OCI-LY7 (cell line): ENCODE results near the gene WNT2. TPM values are rescaled to one million over a fixed set of nuclear protein-coding genes. Genes with fewer than 3 reads are reported as not detected.

Experiments used
- BruUV-seq: library from RNA; stranded (reverse); fragments of 400-500 nt; replicated peaks from 2 replicates; lab custom pipeline; 2021; lab: Mats Ljungman, UMichigan
- CTCF ChIA-PET: fragments of 300-600 bp; sonication (Branson Sonifier 250); formaldehyde crosslinking; loops from one replicate; lab custom pipeline; 2022; ENCODE audit warnings: antibody characterized with exemption; ENCODE audit not compliant: unreplicated experiment; lab: Charles Lee
- POLR2A ChIA-PET: fragments of 300-600 bp; sonication (Branson Sonifier 250); formaldehyde crosslinking; loops from one replicate; lab custom pipeline; 2022; ENCODE audit warnings: antibody characterized with exemption; lab: Charles Lee
- DNase-seq: peaks from one replicate; pipeline ENCODE4 v3.0.0-alpha.2; 2015; ENCODE audit warnings: low spot score
- H2AFZ ChIP-seq: fragments of 200-600 bp; sonication (generic), shearing (Covaris generic); 2 replicates; pipeline ENCODE4 v1.6.1; 2014; ENCODE audit warnings: mild to moderate bottlenecking, antibody characterized with exemption, low read length, moderate library complexity
- H3K27ac ChIP-seq: fragments of 200-600 bp; sonication (generic); 2 replicates; pipeline ENCODE4 v1.5.1; 2014; ENCODE audit warnings: mixed run types, low read depth, mild to moderate bottlenecking, moderate library complexity, low read length, inconsistent platforms; ENCODE audit not compliant: poor library complexity, severe bottlenecking
- H3K36me3 ChIP-seq: fragments of 200-600 bp; sonication (generic); 2 replicates; pipeline ENCODE4 v1.6.1; 2014; ENCODE audit warnings: mild to moderate bottlenecking, antibody characterized with exemption, low read length, moderate library complexity, mixed read lengths; ENCODE audit not compliant: insufficient read depth
- H3K4me1 ChIP-seq: fragments of 200-600 bp; sonication (generic); 2 replicates; pipeline ENCODE4 v1.5.1; 2014; ENCODE audit warnings: mild to moderate bottlenecking, low read length; ENCODE audit not compliant: insufficient read depth, poor library complexity, severe bottlenecking
- H3K4me2 ChIP-seq: fragments of 200-600 bp; sonication (generic); 2 replicates; pipeline ENCODE4 v1.6.1; 2014; ENCODE audit warnings: mild to moderate bottlenecking, low read length
- H3K4me3 ChIP-seq: fragments of 200-600 bp; sonication (generic); 2 replicates; pipeline ENCODE4 v1.5.1; 2014; ENCODE audit warnings: mild to moderate bottlenecking, low read depth, low read length; ENCODE audit not compliant: poor library complexity, severe bottlenecking
- H3K79me2 ChIP-seq: fragments of 200-600 bp; sonication (generic); 2 replicates; pipeline ENCODE4 v1.6.1; 2016; ENCODE audit warnings: low read depth, mild to moderate bottlenecking, low read length, moderate library complexity, mixed read lengths; ENCODE audit not compliant: insufficient read depth
- H3K9me2 ChIP-seq: fragments of 200-600 bp; sonication (generic); 2 replicates; pipeline ENCODE4 v1.6.1; 2016; ENCODE audit warnings: mild to moderate bottlenecking, low read length, mixed read lengths; ENCODE audit not compliant: insufficient read depth
- H3K9me3 ChIP-seq: fragments of 200-600 bp; sonication (generic); 2 replicates; pipeline ENCODE4 v1.6.1; 2014; ENCODE audit warnings: mild to moderate bottlenecking, mixed run types, low read length, mixed read lengths
- H4K20me1 ChIP-seq: fragments of 200-600 bp; sonication (generic); 2 replicates; pipeline ENCODE4 v1.6.1; 2014; ENCODE audit warnings: mild to moderate bottlenecking, antibody characterized with exemption, low read length, moderate library complexity, mixed read lengths; ENCODE audit not compliant: insufficient read depth
- EZH2phosphoT487 ChIP-seq: fragments of 200-600 bp; sonication (generic); IDR thresholded peaks from 2 replicates; pipeline ENCODE4 v1.6.1; 2018; ENCODE audit warnings: low read depth, borderline replicate concordance, mild to moderate bottlenecking, mixed run types, antibody characterized with exemption, low read length, moderate library complexity, mixed read lengths
- intact Hi-C: fragments of 100-400 bp; cut with micrococcal nuclease; formaldehyde crosslinking; loops from one replicate; pipeline ENCODE4 v1.10.0; 2022; ENCODE audit not compliant: unreplicated experiment
- total RNA-seq, 2 experiments: library from RNA; depleted of rRNA in 1 of 2; stranded (reverse); fragments of >200 nt in 1 of 2; shearing (Covaris generic) in 1 of 2; gene quantifications; 2 replicates each; pipeline ENCODE4 v1.2.3, GENCODE V29; 2014 to 2022
- TF ChIP-seq, protein P1 (sequence below): fragments of 200-600 bp; sonication (generic); conservative IDR thresholded peaks from 2 replicates; pipeline ENCODE4 v1.5.1; 2014; ENCODE audit warnings: mild to moderate bottlenecking, antibody characterized with exemption, low read length, moderate library complexity, mixed read lengths

WNT2 gene
- total RNA-seq, 2 experiments from 2014 or later = not detected

DNA sequence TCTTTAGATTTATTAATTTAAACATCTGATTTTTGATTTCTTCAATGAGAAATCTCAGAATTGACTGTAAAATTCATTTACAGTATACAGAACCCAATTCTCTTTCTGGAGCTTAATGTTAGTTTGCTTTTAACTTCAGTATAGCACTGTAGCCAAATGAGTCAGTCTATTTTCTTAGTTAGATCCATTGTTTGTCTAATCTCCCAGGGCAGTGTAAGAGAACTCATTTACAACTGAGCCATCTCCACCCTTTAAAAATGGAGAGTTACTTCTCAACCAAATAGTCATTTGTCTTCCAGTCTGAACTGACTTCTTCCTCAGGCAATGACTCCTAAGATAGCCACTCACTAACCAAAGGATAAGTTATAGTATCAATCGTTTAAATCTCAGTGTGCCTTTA lies 3.0 kb upstream of the WNT2 start:
- Histone ChIP-seq H3K27ac (no peak overlapping the region), H3K4me3 (no peak overlapping the region), H3K4me2 (no peak overlapping the region), H3K9me3 (no peaks in the 10 kb centered on the region), H3K4me1 (no peaks in the 10 kb centered on the region), H2AFZ (no peak overlapping the region), H3K79me2 (no peaks in the 10 kb centered on the region), H4K20me1 (no peaks in the 10 kb centered on the region), H3K9me2 (no peaks in the 10 kb centered on the region), H3K36me3 (no peaks in the 10 kb centered on the region)
- POLR2A ChIA-PET = interaction anchor here (0.7 kb wide), 1 partner anchor 1960 kb away, joined by 3 read pairs; no protein-coding TSS in a partner anchor
- no TSS peak for BruUV-seq
- DNase-seq = no peak
- intact Hi-C loops = no loop called here
- CTCF ChIA-PET = no interaction called here
- TF ChIP-seq, protein P1, sequence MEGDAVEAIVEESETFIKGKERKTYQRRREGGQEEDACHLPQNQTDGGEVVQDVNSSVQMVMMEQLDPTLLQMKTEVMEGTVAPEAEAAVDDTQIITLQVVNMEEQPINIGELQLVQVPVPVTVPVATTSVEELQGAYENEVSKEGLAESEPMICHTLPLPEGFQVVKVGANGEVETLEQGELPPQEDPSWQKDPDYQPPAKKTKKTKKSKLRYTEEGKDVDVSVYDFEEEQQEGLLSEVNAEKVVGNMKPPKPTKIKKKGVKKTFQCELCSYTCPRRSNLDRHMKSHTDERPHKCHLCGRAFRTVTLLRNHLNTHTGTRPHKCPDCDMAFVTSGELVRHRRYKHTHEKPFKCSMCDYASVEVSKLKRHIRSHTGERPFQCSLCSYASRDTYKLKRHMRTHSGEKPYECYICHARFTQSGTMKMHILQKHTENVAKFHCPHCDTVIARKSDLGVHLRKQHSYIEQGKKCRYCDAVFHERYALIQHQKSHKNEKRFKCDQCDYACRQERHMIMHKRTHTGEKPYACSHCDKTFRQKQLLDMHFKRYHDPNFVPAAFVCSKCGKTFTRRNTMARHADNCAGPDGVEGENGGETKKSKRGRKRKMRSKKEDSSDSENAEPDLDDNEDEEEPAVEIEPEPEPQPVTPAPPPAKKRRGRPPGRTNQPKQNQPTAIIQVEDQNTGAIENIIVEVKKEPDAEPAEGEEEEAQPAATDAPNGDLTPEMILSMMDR = no peak
- TF ChIP-seq EZH2phosphoT487 = no peak

DNA sequence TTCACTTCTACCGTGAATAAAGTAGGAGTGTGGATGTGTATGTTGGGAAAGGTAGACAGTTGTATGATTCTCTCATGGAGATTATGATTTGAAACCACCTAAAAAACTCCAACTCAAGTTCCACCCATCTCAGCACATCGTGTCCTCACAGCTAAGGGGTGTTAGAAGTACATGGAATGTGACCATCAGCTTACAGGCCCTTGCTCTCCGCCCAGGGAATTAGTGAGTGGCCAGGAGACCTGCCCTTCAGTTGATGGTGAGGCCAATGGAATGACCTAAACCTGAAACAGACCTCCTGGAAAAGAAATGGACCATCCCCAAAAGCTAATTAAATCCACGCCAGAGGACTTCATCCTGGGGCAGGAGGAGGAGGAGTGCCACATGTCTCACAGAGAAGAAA lies 2.1 kb upstream of the WNT2 start:
- no peak for TF ChIP-seq EZH2phosphoT487
- TF ChIP-seq, protein P1 = no peak

DNA sequence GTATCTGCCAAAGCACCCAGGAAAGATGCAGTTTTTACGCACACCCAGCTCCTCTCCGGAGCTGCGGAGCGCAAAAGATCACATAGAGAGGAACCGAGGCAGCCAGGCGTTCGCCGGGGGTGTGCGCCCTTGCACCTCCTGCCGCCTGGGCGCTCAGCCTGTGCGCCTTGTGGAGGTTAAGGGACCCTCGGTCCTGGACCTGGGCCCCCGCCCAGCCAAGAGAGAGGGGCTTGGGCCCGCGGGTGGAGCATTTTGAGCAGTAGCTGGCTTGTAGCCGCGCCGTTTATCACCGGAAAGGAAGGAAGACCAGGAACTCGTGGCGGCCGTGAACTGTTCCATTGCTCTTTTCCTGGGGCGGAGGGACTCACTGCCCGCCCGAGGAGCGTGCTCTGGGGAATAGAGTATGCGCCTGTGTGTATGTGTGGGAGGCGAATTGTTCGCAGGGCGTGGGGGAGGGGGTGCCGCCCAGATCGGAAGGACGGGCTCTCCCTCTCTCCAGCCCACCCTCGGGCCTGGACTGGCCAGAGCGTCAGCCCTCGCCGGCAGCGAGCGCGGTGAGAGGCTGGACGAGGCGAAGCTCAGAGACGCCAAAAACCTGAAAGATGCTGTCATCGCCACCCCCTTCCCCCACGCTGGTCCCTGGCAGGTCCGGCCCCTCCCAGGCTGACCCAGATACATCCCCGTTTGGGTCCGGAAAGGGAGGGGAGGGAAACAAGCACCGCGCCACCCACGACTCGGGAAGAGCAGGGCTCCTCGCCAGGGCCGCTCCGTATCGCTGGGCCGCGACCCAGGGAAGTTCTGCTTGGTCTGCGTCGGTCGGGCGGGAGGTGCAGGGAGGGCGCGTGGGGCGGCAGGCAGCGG lies 1.2 kb upstream of the WNT2 start:
- ChIA-PET CTCF (no interaction called here), POLR2A (interaction anchor here (0.6 kb wide), 1 partner anchor 669 kb away, joined by 3 read pairs; no protein-coding TSS in a partner anchor)
- H3K9me2 ChIP-seq = no peaks in the 10 kb centered on the region
- H3K79me2 ChIP-seq = no peaks in the 10 kb centered on the region
- no peaks in the 10 kb centered on the region for H4K20me1 ChIP-seq
- DNase-seq = no peak
- no peak overlapping the region for H3K27ac ChIP-seq
- TF ChIP-seq EZH2phosphoT487 = no peak
- TF ChIP-seq, protein P1 = no peak
- BruUV-seq = no TSS peak
- H3K4me3 ChIP-seq = no peak overlapping the region
- no peak overlapping the region for H3K4me2 ChIP-seq
- intact Hi-C loops = no loop called here
- H3K4me1 ChIP-seq = no peaks in the 10 kb centered on the region
- H3K9me3 ChIP-seq = no peaks in the 10 kb centered on the region
- no peak overlapping the region for H2AFZ ChIP-seq
- H3K36me3 ChIP-seq = no peaks in the 10 kb centered on the region

More for the DNA sequence above, 2.1 kb upstream of the WNT2 start:
- DNase-seq = no peak
- H3K27ac ChIP-seq = no peak overlapping the region
- H3K79me2 ChIP-seq = no peaks in the 10 kb centered on the region
- H4K20me1 ChIP-seq = no peaks in the 10 kb centered on the region
- H3K9me3 ChIP-seq = no peaks in the 10 kb centered on the region
- POLR2A ChIA-PET = interaction anchor here (0.6 kb wide), 1 partner anchor 668 kb away, joined by 3 read pairs; no protein-coding TSS in a partner anchor
- CTCF ChIA-PET = no interaction called here
- no peak overlapping the region for H3K4me2 ChIP-seq
- no peak overlapping the region for H2AFZ ChIP-seq
- no peaks in the 10 kb centered on the region for H3K4me1 ChIP-seq
- intact Hi-C loops = no loop called here
- BruUV-seq = no TSS peak
- no peaks in the 10 kb centered on the region for H3K36me3 ChIP-seq
- no peaks in the 10 kb centered on the region for H3K9me2 ChIP-seq
- no peak overlapping the region for H3K4me3 ChIP-seq
